ENCODE measurements around the gene DLGAP1.

- TF ChIP-seq CTCF (IDR thresholded peaks at IDR 0.05; ENCODE audit: insufficient read depth, low read length, poor library complexity, severe bottlenecking): no peak
- no peak for TF ChIP-seq EZH2phosphoT487 (conservative IDR thresholded peaks at IDR 0.05; ENCODE audit: low read length)
Measured at GRCh38 chr18:3502650-3503049, 952.5 kb downstream of the DLGAP1 start.
